Thyroid gland (tissue), 4 donors: ENCODE measurements around the gene COMTD1.

Source experiments
- POLR2A ChIP-seq, 2 donors: fragments of 450-650 bp; IDR thresholded peaks; one replicate each; pipeline ENCODE4 v1.6.1; 2017; ENCODE audit warnings: antibody characterized with exemption in 2 of 2, mild to moderate bottlenecking in 2 of 2, moderate library complexity in 1 of 2
- TF ChIP-seq, protein P1 (sequence below), 6 experiments: fragments of 200-600 bp in 3 of 6; fragments of 450-650 bp in 3 of 6; sonication (generic) in 3 of 6; IDR thresholded peaks; one replicate each; pipeline ENCODE4 v1.5.1; 2016 to 2019; ENCODE audit warnings: antibody characterized with exemption in 6 of 6, mild to moderate bottlenecking in 2 of 6, inconsistent platforms in 1 of 6, moderate library complexity in 1 of 6

- TF ChIP-seq POLR2A (IDR thresholded peaks at IDR 0.05), result no peak
- TF ChIP-seq, protein P1, sequence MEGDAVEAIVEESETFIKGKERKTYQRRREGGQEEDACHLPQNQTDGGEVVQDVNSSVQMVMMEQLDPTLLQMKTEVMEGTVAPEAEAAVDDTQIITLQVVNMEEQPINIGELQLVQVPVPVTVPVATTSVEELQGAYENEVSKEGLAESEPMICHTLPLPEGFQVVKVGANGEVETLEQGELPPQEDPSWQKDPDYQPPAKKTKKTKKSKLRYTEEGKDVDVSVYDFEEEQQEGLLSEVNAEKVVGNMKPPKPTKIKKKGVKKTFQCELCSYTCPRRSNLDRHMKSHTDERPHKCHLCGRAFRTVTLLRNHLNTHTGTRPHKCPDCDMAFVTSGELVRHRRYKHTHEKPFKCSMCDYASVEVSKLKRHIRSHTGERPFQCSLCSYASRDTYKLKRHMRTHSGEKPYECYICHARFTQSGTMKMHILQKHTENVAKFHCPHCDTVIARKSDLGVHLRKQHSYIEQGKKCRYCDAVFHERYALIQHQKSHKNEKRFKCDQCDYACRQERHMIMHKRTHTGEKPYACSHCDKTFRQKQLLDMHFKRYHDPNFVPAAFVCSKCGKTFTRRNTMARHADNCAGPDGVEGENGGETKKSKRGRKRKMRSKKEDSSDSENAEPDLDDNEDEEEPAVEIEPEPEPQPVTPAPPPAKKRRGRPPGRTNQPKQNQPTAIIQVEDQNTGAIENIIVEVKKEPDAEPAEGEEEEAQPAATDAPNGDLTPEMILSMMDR (IDR thresholded peaks at IDR 0.05), result no peak
Observed at GRCh38 chr10:75283671-75284470, 48.1 kb upstream of the COMTD1 start.
